SU-DHL-6 (cell line): ENCODE data around the gene PRKN.
"Not testable (repeated sequence)": the region's sequence is repeated elsewhere in the genome, so short reads cannot be mapped to it uniquely, and the experiment has no call there.

Experiments used
- H2AFZ ChIP-seq: fragments of 200-600 bp; sonication (generic); 2 replicates; pipeline ENCODE4 v1.6.1; 2014; ENCODE audit warnings: low read depth, mild to moderate bottlenecking, moderate library complexity, mixed read lengths, antibody characterized with exemption, low read length; ENCODE audit not compliant: severe bottlenecking
- H3F3A ChIP-seq: fragments of 200-600 bp; shearing (Covaris generic); 2 replicates; pipeline ENCODE4 v1.6.0; 2016; ENCODE audit warnings: antibody characterized with exemption, mild to moderate bottlenecking; ENCODE audit not compliant: insufficient read depth
- H3K27ac ChIP-seq: fragments of 200-600 bp; sonication (generic); 2 replicates; pipeline ENCODE4 v1.5.1; 2016; ENCODE audit warnings: low read depth, mild to moderate bottlenecking, low read length, moderate library complexity, mixed read lengths
- H3K27me3 ChIP-seq: fragments of 200-600 bp; sonication (generic), shearing (Covaris generic); 2 replicates; pipeline ENCODE4 v1.6.0; 2014; ENCODE audit warnings: mild to moderate bottlenecking, low read length
- H3K36me3 ChIP-seq: fragments of 200-600 bp; sonication (generic); 2 replicates; pipeline ENCODE4 v1.6.1; 2014; ENCODE audit warnings: mild to moderate bottlenecking, low read length, mixed read lengths
- H3K4me2 ChIP-seq: fragments of 300-600, 200-600 bp; shearing (Covaris generic), sonication (generic); 2 replicates; pipeline ENCODE4 v1.6.0; 2014; ENCODE audit warnings: low read length, low read depth, mild to moderate bottlenecking; ENCODE audit not compliant: poor library complexity, severe bottlenecking
- H3K4me3 ChIP-seq: fragments of 200-600 bp; sonication (generic); 2 replicates; pipeline ENCODE4 v1.5.1; 2014; ENCODE audit warnings: antibody characterized with exemption, low read length, mild to moderate bottlenecking, mixed read lengths; ENCODE audit not compliant: insufficient read depth, poor library complexity, severe bottlenecking
- H3K79me2 ChIP-seq: fragments of 200-600 bp; sonication (generic); 2 replicates; pipeline ENCODE4 v1.6.1; 2014; ENCODE audit warnings: mild to moderate bottlenecking, low read length, moderate library complexity; ENCODE audit not compliant: insufficient read depth
- H3K9ac ChIP-seq: fragments of 200-600 bp; sonication (generic); 2 replicates; pipeline ENCODE4 v1.7.0; 2014; ENCODE audit warnings: mild to moderate bottlenecking, low read length
- H3K9me2 ChIP-seq: fragments of 200-600 bp; sonication (generic); replicated peaks from 2 replicates; pipeline ENCODE4 v1.6.1; 2014; ENCODE audit warnings: low read length; ENCODE audit not compliant: insufficient read depth
- H3K9me3 ChIP-seq: fragments of 200-600 bp; sonication (generic); 2 replicates; pipeline ENCODE4 v1.6.1; 2014; ENCODE audit warnings: low read length, mixed read lengths; ENCODE audit not compliant: insufficient read depth
- H4K20me1 ChIP-seq: fragments of 200-600 bp; sonication (generic); 2 replicates; pipeline ENCODE4 v1.6.1; 2014; ENCODE audit warnings: low read depth, mild to moderate bottlenecking, antibody characterized with exemption, low read length, moderate library complexity, mixed read lengths
- EZH2phosphoT487 ChIP-seq: fragments of 200-600 bp; sonication (generic), shearing (Covaris generic); conservative IDR thresholded peaks from 2 replicates; pipeline ENCODE4 v1.6.1; 2018; ENCODE audit warnings: mild to moderate bottlenecking, antibody characterized with exemption, low read length, moderate library complexity, mixed read lengths
- TF ChIP-seq, protein P1 (sequence below): fragments of 200-600 bp; sonication (generic); IDR thresholded peaks from one replicate; pipeline ENCODE4 v1.5.1; 2017; ENCODE audit warnings: antibody characterized with exemption, mild to moderate bottlenecking, low read length, moderate library complexity; ENCODE audit not compliant: insufficient read depth, poor library complexity, severe bottlenecking

The PRKN gene

DNA sequence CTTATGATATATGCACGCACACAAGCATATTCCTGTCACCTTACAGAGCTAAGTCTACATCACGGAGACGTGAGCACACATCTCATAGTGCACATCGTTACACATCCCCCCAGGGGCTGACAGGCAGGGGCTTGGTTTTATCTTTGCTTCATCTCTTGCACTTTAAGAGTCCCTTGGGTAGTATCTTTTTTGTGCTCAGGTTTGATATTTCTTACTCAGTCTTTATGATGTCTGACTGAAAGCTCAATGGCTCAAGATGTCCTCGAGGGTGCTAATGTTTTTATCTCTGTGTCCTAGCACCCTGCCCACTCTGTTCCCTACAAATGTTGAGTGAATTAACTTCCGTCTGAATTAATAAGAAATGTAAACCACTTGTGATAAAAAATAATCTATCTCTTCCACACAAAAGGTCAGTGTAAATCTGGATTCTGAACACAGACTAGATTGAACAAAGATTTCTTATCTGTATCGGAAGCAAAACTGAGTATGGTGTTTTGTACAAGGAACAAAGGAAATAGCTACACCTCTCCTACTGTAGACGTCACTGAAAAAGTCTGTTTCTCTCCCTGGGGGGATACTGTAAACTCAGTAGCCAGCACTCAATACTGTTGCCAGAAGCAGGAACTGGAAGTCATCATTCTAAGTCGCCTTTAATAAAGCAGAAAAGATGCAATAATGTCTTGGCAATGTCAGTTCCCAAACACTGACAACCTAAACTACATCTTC is 195.1 kb downstream of the PRKN start:
- no peaks in the 10 kb centered on the region for H4K20me1 ChIP-seq
- no peaks in the 10 kb centered on the region for H3K27me3 ChIP-seq
- no peak overlapping the region for H2AFZ ChIP-seq
- H3K9me2 ChIP-seq, result no peaks in the 10 kb centered on the region
- H3K27ac ChIP-seq, result no peak overlapping the region
- no peaks in the 10 kb centered on the region for H3K36me3 ChIP-seq
- H3K4me3 ChIP-seq, result no peak overlapping the region
- H3K4me2 ChIP-seq, result no peak overlapping the region
- no peaks in the 10 kb centered on the region for H3F3A ChIP-seq
- no peak overlapping the region for H3K9ac ChIP-seq
- H3K9me3 ChIP-seq, result no peaks in the 10 kb centered on the region
- H3K79me2 ChIP-seq, result no peaks in the 10 kb centered on the region
- TF ChIP-seq, protein P1, sequence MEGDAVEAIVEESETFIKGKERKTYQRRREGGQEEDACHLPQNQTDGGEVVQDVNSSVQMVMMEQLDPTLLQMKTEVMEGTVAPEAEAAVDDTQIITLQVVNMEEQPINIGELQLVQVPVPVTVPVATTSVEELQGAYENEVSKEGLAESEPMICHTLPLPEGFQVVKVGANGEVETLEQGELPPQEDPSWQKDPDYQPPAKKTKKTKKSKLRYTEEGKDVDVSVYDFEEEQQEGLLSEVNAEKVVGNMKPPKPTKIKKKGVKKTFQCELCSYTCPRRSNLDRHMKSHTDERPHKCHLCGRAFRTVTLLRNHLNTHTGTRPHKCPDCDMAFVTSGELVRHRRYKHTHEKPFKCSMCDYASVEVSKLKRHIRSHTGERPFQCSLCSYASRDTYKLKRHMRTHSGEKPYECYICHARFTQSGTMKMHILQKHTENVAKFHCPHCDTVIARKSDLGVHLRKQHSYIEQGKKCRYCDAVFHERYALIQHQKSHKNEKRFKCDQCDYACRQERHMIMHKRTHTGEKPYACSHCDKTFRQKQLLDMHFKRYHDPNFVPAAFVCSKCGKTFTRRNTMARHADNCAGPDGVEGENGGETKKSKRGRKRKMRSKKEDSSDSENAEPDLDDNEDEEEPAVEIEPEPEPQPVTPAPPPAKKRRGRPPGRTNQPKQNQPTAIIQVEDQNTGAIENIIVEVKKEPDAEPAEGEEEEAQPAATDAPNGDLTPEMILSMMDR, result no peak
- TF ChIP-seq EZH2phosphoT487, result no peak

DNA sequence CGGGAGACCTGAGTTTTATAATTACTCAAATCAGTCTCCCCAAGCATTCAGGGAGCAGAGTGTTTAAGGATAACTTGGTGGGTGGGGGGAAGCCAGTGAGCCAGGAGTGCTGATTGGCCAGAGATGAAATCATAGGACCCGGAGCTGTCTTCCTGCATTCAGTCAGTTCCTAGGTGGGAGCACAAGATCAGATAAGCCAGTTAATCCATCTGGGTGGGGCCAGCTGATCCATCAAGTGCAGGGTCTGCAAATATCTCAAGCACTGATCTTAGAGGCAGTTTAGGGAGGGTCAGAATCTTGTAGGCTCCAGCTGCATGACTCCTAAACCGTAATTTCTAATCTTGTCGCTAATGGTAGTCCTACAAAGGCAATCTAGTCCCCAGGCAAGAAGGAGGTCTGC is 196.2 kb downstream of the PRKN start:
- H3K9me2 ChIP-seq, H3K27me3 ChIP-seq, H3K79me2 ChIP-seq, H3K27ac ChIP-seq, H3K36me3 ChIP-seq, H2AFZ ChIP-seq, H3F3A ChIP-seq, H3K9me3 ChIP-seq, H4K20me1 ChIP-seq, H3K4me2 ChIP-seq, H3K4me3 ChIP-seq, H3K9ac ChIP-seq: not testable (repeated sequence)

DNA sequence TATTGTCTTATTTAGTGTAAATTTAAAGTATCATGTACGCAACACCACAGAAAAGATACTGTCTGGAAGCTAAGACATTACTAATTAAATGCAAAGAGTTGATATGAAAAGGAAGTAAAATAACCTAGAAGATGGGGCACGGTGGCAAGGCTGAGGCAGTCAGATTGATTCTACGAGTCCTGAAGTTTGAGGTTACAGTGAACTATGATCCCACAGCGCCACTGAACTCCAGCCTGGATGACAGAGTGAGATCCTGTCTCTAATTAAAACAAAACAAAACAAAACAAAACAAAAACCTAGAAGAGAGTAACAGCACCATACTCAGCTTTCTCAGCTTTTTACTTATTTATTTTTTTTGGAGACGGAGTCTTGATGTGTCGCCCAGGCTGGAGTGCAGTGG is 199.0 kb downstream of the PRKN start:
- Histone ChIP-seq H3K79me2 (no peaks in the 10 kb centered on the region), H3F3A (no peaks in the 10 kb centered on the region), H3K27ac (no peak overlapping the region), H3K9ac (no peak overlapping the region), H4K20me1 (no peaks in the 10 kb centered on the region), H3K36me3 (no peaks in the 10 kb centered on the region), H3K27me3 (no peaks in the 10 kb centered on the region), H3K4me3 (no peak overlapping the region), H2AFZ (no peak overlapping the region), H3K9me2 (no peaks in the 10 kb centered on the region), H3K9me3 (no peaks in the 10 kb centered on the region), H3K4me2 (no peak overlapping the region)
- TF ChIP-seq, protein P1, result no peak
- TF ChIP-seq EZH2phosphoT487, result no peak

DNA sequence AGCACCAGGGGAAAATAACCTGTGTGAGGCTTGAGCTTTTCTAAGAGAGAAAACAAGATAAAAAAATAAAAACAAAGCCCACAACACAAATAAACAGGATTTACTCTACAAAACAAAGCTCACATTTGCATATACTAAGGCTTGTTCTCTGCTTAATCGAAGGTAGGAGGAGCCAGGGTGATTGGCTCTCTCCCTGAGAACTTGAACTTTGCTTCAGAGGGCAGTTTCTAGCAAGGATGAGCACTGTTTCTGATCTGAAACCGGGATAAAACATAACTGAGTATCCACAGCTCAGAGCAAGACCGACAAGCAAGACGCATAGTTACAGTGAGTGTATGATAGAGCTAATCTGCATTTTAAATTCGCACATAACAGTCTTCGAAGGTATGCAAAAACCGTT is 200.6 kb downstream of the PRKN start:
- H4K20me1 ChIP-seq, result no peaks in the 10 kb centered on the region
- no peak overlapping the region for H3K4me3 ChIP-seq
- no peak overlapping the region for H2AFZ ChIP-seq
- H3K79me2 ChIP-seq, result no peaks in the 10 kb centered on the region
- H3K9me3 ChIP-seq, result no peaks in the 10 kb centered on the region
- H3K9me2 ChIP-seq, result no peaks in the 10 kb centered on the region
- no peak overlapping the region for H3K27ac ChIP-seq
- no peak overlapping the region for H3K9ac ChIP-seq
- no peaks in the 10 kb centered on the region for H3K36me3 ChIP-seq
- TF ChIP-seq EZH2phosphoT487, result no peak
- TF ChIP-seq, protein P1, result no peak
- H3F3A ChIP-seq, result no peaks in the 10 kb centered on the region
- H3K4me2 ChIP-seq, result no peak overlapping the region
- H3K27me3 ChIP-seq, result no peaks in the 10 kb centered on the region
